ENCODE measurements around the gene CERK. TPM values are rescaled to one million over a fixed set of nuclear protein-coding genes. Genes with fewer than 3 reads are reported as not detected.

The CERK gene
- total RNA-seq, 1 experiment from 2014 or later = 11.6 TPM

GRCh38 chr22:46701262-46701661 is 36.8 kb downstream of the CERK start:
- Mint-ChIP-seq H3K9me3 (ENCODE audit: unreplicated experiment) (no peaks in the 10 kb centered on the region), H3K27me3 (ENCODE audit: insufficient read depth, unreplicated experiment) (no peaks in the 10 kb centered on the region), H3K4me1 (ENCODE audit: insufficient read depth, unreplicated experiment) (no peaks in the 10 kb centered on the region), H3K4me3 (ENCODE audit: unreplicated experiment) (no peak overlapping the region), H3K36me3 (ENCODE audit: insufficient read depth, unreplicated experiment) (peaks cover 57% of the 10 kb centered on the region), H3K27ac (ENCODE audit: low read depth, unreplicated experiment) (no peak overlapping the region)
- TF ChIP-seq CTCF (IDR thresholded peaks at IDR 0.05; ENCODE audit: unreplicated experiment) = no peak
- DNase-seq (ENCODE audit: unreplicated experiment) = no peak
- CTCF ChIA-PET = interaction anchor here (0.6 kb wide), 1 partner anchor 103 kb away, joined by 5 read pairs; no protein-coding TSS in a partner anchor
- intact Hi-C loops (cut with micrococcal nuclease) = no loop called here
- POLR2A ChIA-PET = interaction anchor here (0.6 kb wide), 1 partner anchor 13 kb away, joined by 3 read pairs; no protein-coding TSS in a partner anchor
- BruUV-seq (replicated peaks) = no TSS peak

GRCh38 chr22:46699091-46699490 is 39.0 kb downstream of the CERK start:
- POLR2A ChIA-PET = no interaction called here
- no TSS peak for BruUV-seq (replicated peaks)
- intact Hi-C loops (cut with micrococcal nuclease) = no loop called here
- Mint-ChIP-seq H3K27ac (ENCODE audit: low read depth, unreplicated experiment) (no peak overlapping the region), H3K36me3 (ENCODE audit: insufficient read depth, unreplicated experiment) (peaks cover 55% of the 10 kb centered on the region), H3K4me3 (ENCODE audit: unreplicated experiment) (no peak overlapping the region), H3K4me1 (ENCODE audit: insufficient read depth, unreplicated experiment) (no peaks in the 10 kb centered on the region), H3K27me3 (ENCODE audit: insufficient read depth, unreplicated experiment) (no peaks in the 10 kb centered on the region), H3K9me3 (ENCODE audit: unreplicated experiment) (no peaks in the 10 kb centered on the region)
- CTCF ChIA-PET = interaction anchor here (0.6 to 0.8 kb wide), 2 partner anchors 17 to 135 kb away, joined by 3 read pairs; no protein-coding TSS in a partner anchor
- TF ChIP-seq CTCF (IDR thresholded peaks at IDR 0.05; ENCODE audit: unreplicated experiment) = no peak
- DNase-seq (ENCODE audit: unreplicated experiment) = no peak

- Mint-ChIP-seq H3K27ac (ENCODE audit: low read depth, unreplicated experiment) (no peak overlapping the region), H3K9me3 (ENCODE audit: unreplicated experiment) (no peaks in the 10 kb centered on the region), H3K4me1 (ENCODE audit: insufficient read depth, unreplicated experiment) (no peaks in the 10 kb centered on the region), H3K36me3 (ENCODE audit: insufficient read depth, unreplicated experiment) (peaks cover 54% of the 10 kb centered on the region), H3K4me3 (ENCODE audit: unreplicated experiment) (no peak overlapping the region), H3K27me3 (ENCODE audit: insufficient read depth, unreplicated experiment) (no peaks in the 10 kb centered on the region)
- POLR2A ChIA-PET = no interaction called here
- CTCF ChIA-PET = interaction anchor here (0.8 kb wide), 1 partner anchor 134 kb away, joined by 3 read pairs; no protein-coding TSS in a partner anchor
- no peak for DNase-seq (ENCODE audit: unreplicated experiment)
- intact Hi-C loops (cut with micrococcal nuclease) = no loop called here
- TF ChIP-seq CTCF (IDR thresholded peaks at IDR 0.05; ENCODE audit: unreplicated experiment) = no peak
- no TSS peak for BruUV-seq (replicated peaks)
Measured at GRCh38 chr22:46697811-46698515, 40.1 kb downstream of the CERK start.

- peaks cover 60% of the 10 kb centered on the region for H3K36me3 Mint-ChIP-seq (ENCODE audit: insufficient read depth, unreplicated experiment)
- no peak for DNase-seq (ENCODE audit: unreplicated experiment)
- no peaks in the 10 kb centered on the region for H3K27me3 Mint-ChIP-seq (ENCODE audit: insufficient read depth, unreplicated experiment)
- POLR2A ChIA-PET = no interaction called here
- no peaks in the 10 kb centered on the region for H3K4me1 Mint-ChIP-seq (ENCODE audit: insufficient read depth, unreplicated experiment)
- CTCF ChIA-PET = no interaction called here
- intact Hi-C loops (cut with micrococcal nuclease) = no loop called here
- no peak for TF ChIP-seq CTCF (IDR thresholded peaks at IDR 0.05; ENCODE audit: unreplicated experiment)
- H3K9me3 Mint-ChIP-seq (ENCODE audit: unreplicated experiment) = no peaks in the 10 kb centered on the region
- no peak overlapping the region for H3K27ac Mint-ChIP-seq (ENCODE audit: low read depth, unreplicated experiment)
- BruUV-seq (replicated peaks) = no TSS peak
- H3K4me3 Mint-ChIP-seq (ENCODE audit: unreplicated experiment) = no peak overlapping the region
Measured at GRCh38 chr22:46696614-46697013, 41.4 kb downstream of the CERK start.

Data from MCF 10A (cell line).